Non-pigmented ciliary epithelial cell (primary cell): ENCODE data around the gene LEMD2.

Experiments
- DNase-seq: peaks from one replicate; pipeline ENCODE4 v3.0.0-alpha.2; 2010; ENCODE audit warnings: low read depth

The LEMD2 gene

GRCh38 chr6:33819021-33819420 lies 30.1 kb upstream of the LEMD2 start:
- DNase-seq: no peak

GRCh38 chr6:33818293-33818692 lies 29.4 kb upstream of the LEMD2 start:
- no peak for DNase-seq

GRCh38 chr6:33817489-33817888 lies 28.6 kb upstream of the LEMD2 start:
- DNase-seq: no peak

- DNase-seq: no peak
Observed at GRCh38 chr6:33816911-33817310, 28.0 kb upstream of the LEMD2 start.

GRCh38 chr6:33815854-33816253 lies 26.9 kb upstream of the LEMD2 start:
- no peak for DNase-seq

GRCh38 chr6:33813990-33814985 lies 25.4 kb upstream of the LEMD2 start:
- no peak for DNase-seq

- no peak for DNase-seq
Observed at GRCh38 chr6:33813246-33813904, 24.4 kb upstream of the LEMD2 start.

GRCh38 chr6:33812669-33813068 lies 23.7 kb upstream of the LEMD2 start:
- DNase-seq: no peak

- DNase-seq: no peak
Observed at GRCh38 chr6:33809594-33809993, 20.7 kb upstream of the LEMD2 start.

- DNase-seq: no peak
Observed at GRCh38 chr6:33808641-33809180, 19.8 kb upstream of the LEMD2 start.

- no peak for DNase-seq
Observed at GRCh38 chr6:33807606-33808005, 18.7 kb upstream of the LEMD2 start.

GRCh38 chr6:33806841-33807240 lies 17.9 kb upstream of the LEMD2 start:
- no peak for DNase-seq

- no peak for DNase-seq
Observed at GRCh38 chr6:33803571-33804053, 14.7 kb upstream of the LEMD2 start, which contains the start of gene MLN. TSS of gene MLN (minus strand) at chr6:33804003. CDS start at chr6:33801163, 2,840 bp downstream.

- no peak for DNase-seq
Observed at GRCh38 chr6:33802186-33802958, 13.4 kb upstream of the LEMD2 start.

GRCh38 chr6:33801611-33802010 lies 12.7 kb upstream of the LEMD2 start:
- DNase-seq: no peak

- no peak for DNase-seq
Observed at GRCh38 chr6:33800248-33800969, 11.5 kb upstream of the LEMD2 start.

- no peak for DNase-seq
Observed at GRCh38 chr6:33799454-33800113, 10.7 kb upstream of the LEMD2 start.

GRCh38 chr6:33798343-33798848 lies 9.5 kb upstream of the LEMD2 start:
- DNase-seq: no peak

- no peak for DNase-seq
Observed at GRCh38 chr6:33797626-33798342, 8.9 kb upstream of the LEMD2 start.
